HuH-7.5 (cell line): ENCODE measurements around the gene VPS37B.
"Not testable (repeated sequence)": the region's sequence is repeated elsewhere in the genome, so short reads cannot be mapped to it uniquely, and the experiment has no call there.

Source experiments
- DNase-seq: peaks from one replicate; pipeline ENCODE4 v3.0.0; 2011; ENCODE audit warnings: low spot score

VPS37B gene

GRCh38 chr12:122895704-122896636 lies at the start of gene VPS37B:
TSS of gene VPS37B (minus strand) at chr12:122896124. CDS start at chr12:122896062, 62 bp downstream.
- DNase-seq: peak; percentile 68

GRCh38 chr12:122944605-122945592 lies 49.0 kb upstream of the VPS37B start:
- DNase-seq: no peak

DNA sequence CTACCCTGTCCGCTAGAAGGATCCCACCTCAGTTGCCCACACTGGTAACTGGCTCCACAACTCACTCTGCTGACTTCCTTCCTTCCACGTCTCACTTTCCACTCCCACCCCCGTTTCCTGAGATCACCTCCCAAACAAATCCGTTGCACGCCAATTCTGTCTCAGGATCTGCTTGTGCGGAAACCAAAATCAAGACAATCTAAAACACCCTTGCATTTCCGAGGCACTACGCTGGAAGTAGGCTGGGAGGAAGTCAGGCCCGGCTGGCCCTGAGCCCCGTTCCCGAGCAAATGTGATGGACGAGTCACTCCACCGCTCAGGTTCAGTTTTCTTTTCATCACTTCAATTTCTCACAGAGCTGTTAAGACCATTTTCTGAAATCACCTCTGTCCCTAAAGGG lies 47.3 kb upstream of the VPS37B start:
- DNase-seq: no peak

DNA sequence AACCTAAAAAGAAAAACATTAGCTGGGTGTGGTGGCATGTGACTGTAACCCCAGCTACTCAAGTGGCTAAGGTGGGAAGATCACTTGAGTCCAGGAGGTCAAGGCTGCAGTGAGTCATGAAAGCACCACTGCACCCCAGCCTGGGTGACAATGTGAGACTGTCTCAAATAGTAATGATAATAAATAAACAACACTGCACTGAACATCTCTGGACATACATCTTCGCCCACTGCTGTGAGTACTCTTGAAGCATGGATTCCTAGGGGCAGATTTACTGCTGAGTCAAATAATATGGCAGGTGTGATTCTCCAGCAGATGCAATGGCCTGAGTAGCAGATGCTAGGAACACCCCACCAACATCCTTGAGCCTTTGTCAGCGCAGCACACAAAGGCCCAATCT lies 46.7 kb upstream of the VPS37B start:
- no peak for DNase-seq

GRCh38 chr12:122941351-122941750 lies 45.4 kb upstream of the VPS37B start:
- not testable (repeated sequence) for DNase-seq

- DNase-seq: no peak
Observed at GRCh38 chr12:122939125-122939524, 43.2 kb upstream of the VPS37B start.

DNA sequence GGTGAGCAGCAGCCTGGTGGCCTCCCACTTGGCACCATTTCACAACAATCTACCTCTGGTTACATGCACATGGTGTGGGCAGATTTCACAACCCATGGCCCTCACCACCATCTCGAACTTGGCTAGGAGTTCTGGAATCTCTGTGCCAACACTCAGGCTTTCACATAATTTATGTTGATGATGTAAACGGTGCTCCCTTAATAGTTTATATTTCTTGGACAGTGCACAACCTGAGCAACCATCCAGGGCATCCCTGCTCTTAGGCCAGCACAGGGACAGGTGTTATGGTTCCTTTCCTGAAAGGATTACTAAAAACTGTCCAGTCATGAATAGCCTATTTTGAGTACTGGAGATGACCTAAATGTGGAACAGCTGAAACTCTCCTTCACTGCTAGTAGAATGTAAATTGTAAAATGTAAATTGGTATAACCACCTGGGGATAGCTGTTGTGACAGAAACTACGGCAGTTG lies 41.7 kb upstream of the VPS37B start:
- no peak for DNase-seq

GRCh38 chr12:122935318-122935717 lies 39.4 kb upstream of the VPS37B start:
- no peak for DNase-seq

- DNase-seq: no peak
Observed at GRCh38 chr12:122934722-122935121, 38.8 kb upstream of the VPS37B start.

DNA sequence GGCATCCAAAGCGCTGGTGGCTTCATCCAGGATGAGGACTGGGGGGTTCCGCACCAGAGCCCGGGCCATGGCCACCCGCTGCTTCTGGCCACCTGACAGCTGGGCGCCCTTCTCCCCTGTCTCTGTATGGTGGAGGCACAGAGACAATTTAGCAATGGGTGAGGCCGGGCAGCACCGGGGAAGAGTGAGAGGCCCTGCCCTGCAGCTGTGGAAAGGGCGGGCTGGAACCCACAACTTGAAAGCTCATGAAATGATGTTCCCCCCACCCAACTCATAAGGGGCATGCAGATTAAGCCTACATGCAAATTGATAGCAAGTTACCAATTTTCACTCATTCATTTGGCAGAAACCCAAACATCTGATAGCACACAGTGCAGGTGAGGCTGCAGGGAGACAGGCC lies 36.3 kb upstream of the VPS37B start:
- DNase-seq: no peak

DNA sequence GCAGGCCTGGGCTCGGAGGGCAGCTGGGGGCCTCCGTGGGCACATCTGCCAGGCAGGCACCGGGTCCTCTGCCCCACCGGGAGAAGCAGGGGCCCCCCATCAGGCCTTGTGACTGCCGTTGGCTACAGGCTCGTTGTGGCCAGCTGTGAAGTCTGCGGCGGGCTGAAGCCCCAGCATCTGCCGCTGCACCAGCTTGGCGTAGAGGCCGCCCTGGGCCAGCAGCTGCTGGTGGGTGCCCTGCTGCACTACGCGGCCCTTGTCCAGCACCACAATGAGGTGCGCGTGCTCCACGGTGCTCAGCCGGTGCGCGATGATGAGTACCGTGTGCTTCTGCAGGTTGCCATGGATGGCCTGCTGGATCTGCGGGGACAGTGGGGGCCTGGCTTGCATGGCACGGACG lies 33.9 kb upstream of the VPS37B start:
- no peak for DNase-seq

- no peak for DNase-seq
Observed at GRCh38 chr12:122929148-122929538, 33.2 kb upstream of the VPS37B start.

DNA sequence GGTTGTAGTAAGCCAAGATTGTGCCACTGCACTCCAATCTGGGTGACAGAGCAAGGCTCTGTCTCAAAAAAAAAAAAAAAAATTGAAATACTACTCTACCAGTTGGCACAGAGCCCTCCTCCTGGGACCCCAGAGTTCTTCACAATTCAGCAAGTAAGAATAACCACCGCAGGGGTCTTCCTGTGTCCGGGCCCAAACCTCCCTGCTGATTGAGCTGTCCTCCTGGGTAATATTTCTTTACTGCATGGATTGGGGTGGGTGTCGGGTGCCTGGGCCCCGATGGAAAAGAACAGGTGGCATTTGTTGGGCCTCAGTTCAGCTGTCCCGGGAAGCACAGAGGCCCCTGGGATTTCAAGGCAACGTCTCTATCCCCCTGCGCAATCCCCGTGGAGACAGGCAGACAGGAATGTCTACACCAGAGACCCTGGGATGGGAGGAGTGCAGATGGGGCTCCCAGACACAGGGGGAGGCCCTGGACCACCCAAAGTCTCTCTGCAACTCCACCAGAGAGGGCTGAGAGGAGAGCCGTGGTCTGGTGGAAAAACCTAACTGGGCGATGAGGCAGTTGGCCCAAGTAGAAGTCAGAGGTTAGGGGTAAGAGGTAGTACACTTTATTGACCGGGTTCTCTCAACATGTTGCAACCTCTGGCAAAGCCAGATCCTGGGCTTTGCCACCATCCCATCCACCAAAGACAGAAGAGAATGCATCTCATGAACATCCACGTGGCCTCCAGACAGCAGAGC lies 32.7 kb upstream of the VPS37B start:
- DNase-seq: no peak

GRCh38 chr12:122927756-122928403 lies 32.0 kb upstream of the VPS37B start:
- no peak for DNase-seq

DNA sequence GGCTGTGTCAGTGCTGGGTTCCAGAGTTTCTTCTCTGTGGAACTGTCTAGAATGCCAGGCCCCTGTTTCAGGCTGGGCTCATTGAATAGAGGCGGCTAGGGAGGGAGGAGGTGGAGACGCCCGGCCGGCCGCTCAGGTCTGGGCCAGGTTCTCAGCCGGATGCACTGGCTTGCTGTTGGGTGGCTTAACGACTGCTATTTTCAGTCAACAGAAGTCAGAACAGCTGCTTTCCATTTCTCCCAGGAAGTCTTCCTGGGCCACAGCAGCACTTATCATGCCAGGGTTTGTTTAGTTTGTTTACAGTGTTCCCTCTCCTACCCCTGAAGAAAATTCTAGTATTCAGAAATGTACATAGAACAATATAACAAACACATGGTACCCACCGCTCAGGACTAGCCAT lies 26.0 kb upstream of the VPS37B start:
- no peak for DNase-seq

GRCh38 chr12:122920687-122921086 lies 24.8 kb upstream of the VPS37B start:
- no peak for DNase-seq

- DNase-seq: no peak
Observed at GRCh38 chr12:122918827-122919226, 22.9 kb upstream of the VPS37B start.

DNA sequence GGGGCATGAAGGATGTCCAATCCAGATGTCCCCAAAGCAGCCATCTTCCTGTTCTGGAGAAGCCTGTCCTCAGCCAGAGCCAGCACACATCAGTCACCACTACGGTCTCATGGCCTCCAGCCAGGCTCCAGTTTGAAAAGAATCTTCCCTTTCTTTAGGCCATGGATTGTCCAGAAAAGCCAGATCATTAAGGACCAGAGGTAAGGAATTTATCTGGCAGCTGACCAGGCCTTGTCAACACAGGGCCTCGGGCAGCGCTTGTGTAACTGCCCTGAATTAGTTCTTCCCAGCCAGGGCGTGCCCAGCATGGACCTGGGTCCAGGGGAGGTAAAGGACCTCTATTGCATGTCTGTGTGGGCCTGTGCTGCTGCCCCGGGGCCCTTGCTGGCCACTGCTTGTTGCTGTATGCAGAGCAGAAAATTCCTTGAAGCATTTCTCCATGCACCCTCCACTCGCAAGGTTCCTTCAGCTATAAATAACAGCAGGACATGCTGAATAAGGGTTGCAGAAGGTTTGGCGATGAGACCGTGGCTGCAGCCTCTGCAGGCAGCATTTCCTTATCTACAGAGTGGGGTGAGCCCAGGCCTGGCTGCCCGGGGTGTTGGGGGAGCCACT lies 21.7 kb upstream of the VPS37B start:
- peak; percentile 59 for DNase-seq

DNA sequence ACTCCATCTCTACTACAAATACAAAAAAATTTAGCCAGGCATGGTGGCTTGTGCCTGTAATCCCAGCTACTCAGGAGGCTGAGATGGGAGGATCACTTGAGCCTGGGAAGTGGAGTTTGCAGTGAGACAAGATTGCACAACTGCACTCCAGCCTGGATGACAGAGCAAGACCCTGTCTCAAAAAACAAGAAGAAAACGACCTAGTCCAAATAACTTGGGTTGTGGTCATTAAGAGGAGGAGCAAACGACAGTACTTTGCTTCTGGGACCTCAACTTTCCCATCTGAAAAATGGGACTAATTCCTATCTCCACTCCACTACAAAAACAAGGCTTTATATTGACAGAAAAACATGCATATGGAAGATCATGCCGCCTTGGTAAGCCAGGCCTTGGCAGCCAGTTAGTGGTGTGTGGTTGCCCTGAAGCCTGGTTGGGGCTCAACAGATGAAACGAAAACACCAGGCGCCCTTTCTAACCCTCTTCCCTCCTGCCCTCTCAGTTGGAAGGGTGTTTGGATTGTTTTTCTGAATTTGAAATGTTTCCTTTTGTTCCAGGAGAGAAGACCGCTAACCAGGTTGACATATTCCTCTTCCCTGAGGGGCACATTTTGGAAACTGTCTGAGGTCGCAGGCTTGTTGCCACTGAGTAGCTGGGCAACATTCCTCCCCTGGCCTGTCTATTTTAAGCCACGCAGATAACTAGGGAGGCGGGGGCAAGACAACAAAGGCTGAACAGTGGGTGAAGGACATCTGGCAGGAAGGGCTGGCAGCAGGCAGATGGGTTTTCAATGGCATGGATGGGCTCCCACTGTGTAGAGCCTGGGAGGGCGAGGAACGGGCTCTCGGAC lies 13.7 kb upstream of the VPS37B start:
- DNase-seq: no peak

- DNase-seq: no peak
Observed at GRCh38 chr12:122908915-122909314, 13.0 kb upstream of the VPS37B start.
